Choroid plexus epithelial cell (primary cell): ENCODE data around the gene TP53BP1.

ENCODE experiments used
- DNase-seq: peaks from one replicate; pipeline ENCODE4 v3.0.0-alpha.2; 2010; ENCODE audit warnings: low read depth
- H3K4me3 ChIP-seq: 2 replicates; pipeline ENCODE4 v1.5.1; 2011; ENCODE audit warnings: low read depth, mild to moderate bottlenecking, control low read depth, low read length, moderate library complexity
- CTCF ChIP-seq: conservative IDR thresholded peaks from 2 replicates; pipeline ENCODE4 v1.5.1; 2011; ENCODE audit warnings: low read depth, mild to moderate bottlenecking, control low read depth, inconsistent platforms, low read length, moderate library complexity

The TP53BP1 gene

GRCh38 chr15:43465100-43465499 is 27.9 kb downstream of the TP53BP1 start:
- no peak for TF ChIP-seq CTCF
- no peak overlapping the region for H3K4me3 ChIP-seq
- peak; percentile 92 for DNase-seq

- TF ChIP-seq CTCF: no peak
- H3K4me3 ChIP-seq: no peak overlapping the region
- DNase-seq: no peak
Measured at GRCh38 chr15:43463998-43464397, 29.0 kb downstream of the TP53BP1 start.

- DNase-seq: peak; percentile 51
- no peak for TF ChIP-seq CTCF
- H3K4me3 ChIP-seq: no peak overlapping the region
Measured at GRCh38 chr15:43463507-43463906, 29.4 kb downstream of the TP53BP1 start.

GRCh38 chr15:43449981-43450380 is 43.0 kb downstream of the TP53BP1 start:
- DNase-seq: no peak
- H3K4me3 ChIP-seq: no peak overlapping the region
- no peak for TF ChIP-seq CTCF

GRCh38 chr15:43446344-43446743 is 46.6 kb downstream of the TP53BP1 start:
- no peak overlapping the region for H3K4me3 ChIP-seq
- no peak for TF ChIP-seq CTCF
- no peak for DNase-seq

GRCh38 chr15:43441316-43441715 is 51.6 kb downstream of the TP53BP1 start:
- no peak for TF ChIP-seq CTCF
- DNase-seq: peak; percentile 49
- no peak overlapping the region for H3K4me3 ChIP-seq

- no peak overlapping the region for H3K4me3 ChIP-seq
- TF ChIP-seq CTCF: peak; percentile 67
- DNase-seq: peak; percentile 98
Measured at GRCh38 chr15:43440721-43441281, 52.2 kb downstream of the TP53BP1 start.
